ENCODE results near the gene MMP15. TPM values are rescaled to one million over a fixed set of nuclear protein-coding genes. Genes with fewer than 3 reads are reported as not detected.

The MMP15 gene
- total RNA-seq, 1 experiment from 2014 or later, result 1.3 TPM

GRCh38 chr16:58040945-58041627 is 15.5 kb downstream of the MMP15 start:
- Mint-ChIP-seq H3K27me3 (ENCODE audit: insufficient read depth, unreplicated experiment) (no peaks in the 10 kb centered on the region), H3K27ac (ENCODE audit: low read depth, unreplicated experiment) (no peak overlapping the region), H3K9me3 (ENCODE audit: unreplicated experiment) (no peaks in the 10 kb centered on the region), H3K36me3 (ENCODE audit: insufficient read depth, unreplicated experiment) (peaks cover 6% of the 10 kb centered on the region), H3K4me3 (ENCODE audit: unreplicated experiment) (no peak overlapping the region), H3K4me1 (ENCODE audit: insufficient read depth, unreplicated experiment) (no peaks in the 10 kb centered on the region)
- no peak for TF ChIP-seq CTCF (IDR thresholded peaks at IDR 0.05; ENCODE audit: unreplicated experiment)
- POLR2A ChIA-PET, result no interaction called here
- CTCF ChIA-PET, result no interaction called here
- intact Hi-C loops (cut with micrococcal nuclease), result no loop called here
- BruUV-seq (replicated peaks), result no TSS peak
- no peak for DNase-seq (ENCODE audit: unreplicated experiment)

- H3K4me1 Mint-ChIP-seq (ENCODE audit: insufficient read depth, unreplicated experiment), result no peaks in the 10 kb centered on the region
- no TSS peak for BruUV-seq (replicated peaks)
- no peak overlapping the region for H3K27ac Mint-ChIP-seq (ENCODE audit: low read depth, unreplicated experiment)
- no peaks in the 10 kb centered on the region for H3K9me3 Mint-ChIP-seq (ENCODE audit: unreplicated experiment)
- ChIA-PET POLR2A (no interaction called here), CTCF (no interaction called here)
- H3K4me3 Mint-ChIP-seq (ENCODE audit: unreplicated experiment), result no peak overlapping the region
- H3K36me3 Mint-ChIP-seq (ENCODE audit: insufficient read depth, unreplicated experiment), result peaks cover 6% of the 10 kb centered on the region
- no peak for TF ChIP-seq CTCF (IDR thresholded peaks at IDR 0.05; ENCODE audit: unreplicated experiment)
- DNase-seq (ENCODE audit: unreplicated experiment), result no peak
- no peaks in the 10 kb centered on the region for H3K27me3 Mint-ChIP-seq (ENCODE audit: insufficient read depth, unreplicated experiment)
- intact Hi-C loops (cut with micrococcal nuclease), result no loop called here
These were observed 16.0 kb downstream of the MMP15 start for GRCh38 chr16:58041628-58041955.

DNA sequence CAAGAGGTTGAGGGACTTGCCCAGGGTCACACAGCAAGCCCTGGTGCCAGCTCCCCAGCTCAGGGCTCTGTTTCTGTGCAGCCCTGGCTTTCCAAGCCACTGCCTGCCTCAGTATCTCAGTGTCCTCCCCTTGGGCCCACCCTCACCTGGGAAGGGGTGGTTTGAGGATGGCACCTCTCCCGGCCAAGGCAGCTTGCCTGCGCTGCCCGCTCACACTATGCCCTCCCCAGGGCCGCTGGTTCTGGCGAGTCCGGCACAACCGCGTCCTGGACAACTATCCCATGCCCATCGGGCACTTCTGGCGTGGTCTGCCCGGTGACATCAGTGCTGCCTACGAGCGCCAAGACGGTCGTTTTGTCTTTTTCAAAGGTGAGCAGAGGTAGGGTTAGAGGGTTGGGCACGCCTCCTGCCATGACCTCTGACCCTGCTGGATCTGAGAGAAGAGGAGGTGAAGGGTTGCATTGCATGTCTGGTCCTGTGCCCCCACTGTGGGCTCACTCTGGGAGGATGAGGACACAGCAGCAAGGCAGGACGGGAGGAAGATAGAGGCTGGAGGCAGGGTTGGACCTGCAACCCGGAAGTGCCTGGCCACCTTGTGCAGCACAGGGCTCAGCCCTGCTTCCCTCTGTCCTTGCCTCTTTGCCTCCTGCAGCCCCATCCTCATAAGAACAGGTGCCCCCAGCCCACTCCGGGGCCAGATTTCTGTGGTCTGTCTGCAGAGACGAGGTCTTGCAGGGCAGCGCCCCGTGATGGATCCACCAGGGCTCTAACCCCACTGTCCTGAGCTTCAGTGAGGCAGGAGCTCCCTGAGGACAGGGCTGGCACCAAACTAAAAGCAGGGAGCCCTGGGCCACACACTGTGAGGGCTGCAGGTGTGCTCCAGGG is 16.7 kb downstream of the MMP15 start:
- Mint-ChIP-seq H3K27ac (ENCODE audit: low read depth, unreplicated experiment) (no peak overlapping the region), H3K4me3 (ENCODE audit: unreplicated experiment) (no peak overlapping the region), H3K27me3 (ENCODE audit: insufficient read depth, unreplicated experiment) (no peaks in the 10 kb centered on the region), H3K36me3 (ENCODE audit: insufficient read depth, unreplicated experiment) (peaks cover 6% of the 10 kb centered on the region), H3K4me1 (ENCODE audit: insufficient read depth, unreplicated experiment) (no peaks in the 10 kb centered on the region), H3K9me3 (ENCODE audit: unreplicated experiment) (no peaks in the 10 kb centered on the region)
- ChIA-PET POLR2A (interaction anchor here (0.6 kb wide), 1 partner anchor 373 kb away, joined by 3 read pairs; no protein-coding TSS in a partner anchor), CTCF (no interaction called here)
- DNase-seq (ENCODE audit: unreplicated experiment), result no peak
- TF ChIP-seq CTCF (IDR thresholded peaks at IDR 0.05; ENCODE audit: unreplicated experiment), result no peak
- intact Hi-C loops (cut with micrococcal nuclease), result no loop called here
- BruUV-seq (replicated peaks), result no TSS peak

- Mint-ChIP-seq H3K27me3 (ENCODE audit: insufficient read depth, unreplicated experiment) (no peaks in the 10 kb centered on the region), H3K4me3 (ENCODE audit: unreplicated experiment) (no peak overlapping the region), H3K36me3 (ENCODE audit: insufficient read depth, unreplicated experiment) (peaks cover 6% of the 10 kb centered on the region), H3K9me3 (ENCODE audit: unreplicated experiment) (no peaks in the 10 kb centered on the region), H3K27ac (ENCODE audit: low read depth, unreplicated experiment) (no peak overlapping the region), H3K4me1 (ENCODE audit: insufficient read depth, unreplicated experiment) (no peaks in the 10 kb centered on the region)
- TF ChIP-seq CTCF (IDR thresholded peaks at IDR 0.05; ENCODE audit: unreplicated experiment), result no peak
- CTCF ChIA-PET, result no interaction called here
- no peak for DNase-seq (ENCODE audit: unreplicated experiment)
- intact Hi-C loops (cut with micrococcal nuclease), result no loop called here
- POLR2A ChIA-PET, result interaction anchor here (0.6 kb wide), 1 partner anchor 374 kb away, joined by 3 read pairs; no protein-coding TSS in a partner anchor
- no TSS peak for BruUV-seq (replicated peaks)
These were observed 17.4 kb downstream of the MMP15 start for GRCh38 chr16:58042886-58043515.

Data from MCF 10A (cell line).